Measurements from ENCODE around the gene MRPL40. TPM values are rescaled to one million over a fixed set of nuclear protein-coding genes. Genes with fewer than 3 reads are reported as not detected.

Gene MRPL40
- total RNA-seq, 2 donors from 2014 or later = 16.1 to 24.7 TPM

- DNase-seq = no peak
- intact Hi-C loops (cut with DNase I) = no loop called here
- no peak for TF ChIP-seq CTCF (IDR thresholded peaks at IDR 0.05)
- Histone ChIP-seq H3K4me1 (no peaks in the 10 kb centered on the region), H3K9me3 (no peaks in the 10 kb centered on the region), H3K9ac (ENCODE audit: low read depth in 2 of 2, low read length in 2 of 2) (no peak overlapping the region), H3K27me3 (no peaks in the 10 kb centered on the region), H3K36me3 (peaks cover 25% of the 10 kb centered on the region), H3K27ac (no peak overlapping the region), H3K4me3 (no peak overlapping the region)
Measured at GRCh38 chr22:19387575-19387974, 44.8 kb upstream of the MRPL40 start.

- intact Hi-C loops (cut with DNase I) = no loop called here
- no peak overlapping the region for H3K27ac ChIP-seq
- H3K4me3 ChIP-seq = no peak overlapping the region
- no peaks in the 10 kb centered on the region for H3K27me3 ChIP-seq
- H3K4me1 ChIP-seq = no peaks in the 10 kb centered on the region
- peaks cover 22% of the 10 kb centered on the region for H3K36me3 ChIP-seq
- no peaks in the 10 kb centered on the region for H3K9me3 ChIP-seq
- no peak overlapping the region for H3K9ac ChIP-seq (ENCODE audit: low read depth in 2 of 2, low read length in 2 of 2)
- no peak for DNase-seq
- no peak for TF ChIP-seq CTCF (IDR thresholded peaks at IDR 0.05)
Measured at GRCh38 chr22:19393704-19394103, 38.6 kb upstream of the MRPL40 start.

- Histone ChIP-seq H3K9ac (ENCODE audit: low read depth in 2 of 2, low read length in 2 of 2) (no peak overlapping the region), H3K4me3 (no peak overlapping the region), H3K27ac (no peak overlapping the region), H3K9me3 (no peaks in the 10 kb centered on the region), H3K36me3 (peaks cover 22% of the 10 kb centered on the region), H3K27me3 (no peaks in the 10 kb centered on the region), H3K4me1 (no peaks in the 10 kb centered on the region)
- no peak for TF ChIP-seq CTCF (IDR thresholded peaks at IDR 0.05)
- intact Hi-C loops (cut with DNase I) = no loop called here
- DNase-seq = no peak
Measured at GRCh38 chr22:19394274-19395050, 37.9 kb upstream of the MRPL40 start.

- no peak for TF ChIP-seq CTCF (IDR thresholded peaks at IDR 0.05)
- Histone ChIP-seq H3K4me1 (no peaks in the 10 kb centered on the region), H3K9me3 (no peaks in the 10 kb centered on the region), H3K36me3 (peaks cover 22% of the 10 kb centered on the region), H3K27me3 (no peaks in the 10 kb centered on the region), H3K27ac (no peak overlapping the region), H3K9ac (ENCODE audit: low read depth in 2 of 2, low read length in 2 of 2) (no peak overlapping the region), H3K4me3 (no peak overlapping the region)
- intact Hi-C loops (cut with DNase I) = no loop called here
- no peak for DNase-seq
Measured at GRCh38 chr22:19395276-19395675, 37.1 kb upstream of the MRPL40 start.

GRCh38 chr22:19396561-19396933, 35.8 kb upstream of the MRPL40 start:
- TF ChIP-seq CTCF (IDR thresholded peaks at IDR 0.05) = no peak
- Histone ChIP-seq H3K27ac (no peak overlapping the region), H3K36me3 (peaks cover 22% of the 10 kb centered on the region), H3K4me1 (no peaks in the 10 kb centered on the region), H3K4me3 (no peak overlapping the region), H3K27me3 (no peaks in the 10 kb centered on the region), H3K9ac (ENCODE audit: low read depth in 2 of 2, low read length in 2 of 2) (no peak overlapping the region), H3K9me3 (no peaks in the 10 kb centered on the region)
- DNase-seq = no peak
- intact Hi-C loops (cut with DNase I) = no loop called here
